MCF 10A (cell line): Measurements from ENCODE around the gene UVSSA. TPM values are rescaled to one million over a fixed set of nuclear protein-coding genes. Genes with fewer than 3 reads are reported as not detected.

Experiments used
- BruUV-seq: library from RNA; stranded (reverse); fragments of 400-500 nt; replicated peaks from 2 replicates; lab custom pipeline; 2021; lab: Mats Ljungman, UMichigan
- CTCF ChIA-PET: fragments of 300-600 bp; sonication (Branson Sonifier 250); formaldehyde crosslinking; extraction: SDS; loops from one replicate; lab custom pipeline; 2021; ENCODE audit warnings: antibody characterized with exemption, inconsistent platforms; lab: Yijun Ruan, JAX
- POLR2A ChIA-PET: fragments of 300-600, 350-650 bp; sonication (Branson Sonifier 250); formaldehyde crosslinking; extraction: SDS; loops from one replicate; lab custom pipeline; 2020; ENCODE audit warnings: antibody characterized with exemption, inconsistent platforms; lab: Yijun Ruan, JAX
- DNase-seq: peaks from one replicate; pipeline ENCODE4 v3.0.0-alpha.2; 2018; ENCODE audit not compliant: unreplicated experiment
- H3K27ac Mint-ChIP-seq: one replicate; pipeline ENCODE4 v1.8.0; 2022; ENCODE audit warnings: mild to moderate bottlenecking, low read depth, mixed read lengths; ENCODE audit not compliant: unreplicated experiment
- H3K27me3 Mint-ChIP-seq: one replicate; pipeline ENCODE4 v1.8.0; 2022; ENCODE audit warnings: mixed read lengths; ENCODE audit not compliant: insufficient read depth, unreplicated experiment
- H3K36me3 Mint-ChIP-seq: one replicate; pipeline ENCODE4 v1.8.0; 2022; ENCODE audit warnings: mild to moderate bottlenecking, moderate library complexity, mixed read lengths; ENCODE audit not compliant: insufficient read depth, unreplicated experiment
- H3K4me1 Mint-ChIP-seq: one replicate; pipeline ENCODE4 v1.8.0; 2022; ENCODE audit warnings: mixed read lengths; ENCODE audit not compliant: insufficient read depth, unreplicated experiment
- H3K4me3 Mint-ChIP-seq: one replicate; pipeline ENCODE4 v1.8.0; 2022; ENCODE audit warnings: mild to moderate bottlenecking, moderate library complexity, mixed read lengths; ENCODE audit not compliant: unreplicated experiment
- H3K9me3 Mint-ChIP-seq: one replicate; pipeline ENCODE4 v1.8.0; 2022; ENCODE audit warnings: mixed read lengths; ENCODE audit not compliant: unreplicated experiment
- intact Hi-C: fragments of 100-400 bp; cut with micrococcal nuclease; formaldehyde crosslinking; loops from 2 replicates; pipeline ENCODE4 v1.14.1; 2022
- total RNA-seq: library from RNA; stranded (reverse); gene quantifications from 2 replicates; pipeline ENCODE4 v1.2.3, GENCODE V29; 2022
- TF ChIP-seq, protein P1 (sequence below): fragments of 200-600 bp; IDR thresholded peaks from one replicate; pipeline ENCODE4 v1.8.0; 2022; ENCODE audit warnings: antibody characterized with exemption, mild to moderate bottlenecking; ENCODE audit not compliant: unreplicated experiment

The UVSSA gene
- total RNA-seq, 1 experiment from 2014 or later, result 43.6 TPM

DNA sequence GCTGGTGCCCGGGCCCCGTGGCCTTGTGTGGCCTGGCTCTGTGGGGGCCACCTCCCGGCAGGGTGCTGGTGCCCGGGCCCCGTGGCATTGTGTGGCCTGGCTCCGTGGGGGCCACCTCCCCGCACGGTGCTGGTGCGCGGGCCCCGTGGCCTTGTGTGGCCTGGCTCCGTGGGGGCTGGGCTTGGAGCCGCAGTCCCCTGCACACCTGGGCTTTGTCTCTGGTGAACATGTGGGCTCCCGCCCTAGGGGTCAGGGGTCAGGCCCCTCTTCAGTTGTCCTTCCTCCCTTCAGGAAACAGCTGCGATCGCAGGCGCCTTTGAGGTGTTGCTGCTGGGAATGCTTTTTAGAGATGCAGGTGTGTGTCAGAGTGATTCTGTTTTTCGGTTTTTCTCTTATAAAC lies 17.2 kb downstream of the UVSSA start:
- ChIA-PET POLR2A (no interaction called here), CTCF (interaction anchor here (1.0 kb wide), 1 partner anchor 10 kb away, joined by 4 read pairs; no protein-coding TSS in a partner anchor)
- TF ChIP-seq, protein P1, sequence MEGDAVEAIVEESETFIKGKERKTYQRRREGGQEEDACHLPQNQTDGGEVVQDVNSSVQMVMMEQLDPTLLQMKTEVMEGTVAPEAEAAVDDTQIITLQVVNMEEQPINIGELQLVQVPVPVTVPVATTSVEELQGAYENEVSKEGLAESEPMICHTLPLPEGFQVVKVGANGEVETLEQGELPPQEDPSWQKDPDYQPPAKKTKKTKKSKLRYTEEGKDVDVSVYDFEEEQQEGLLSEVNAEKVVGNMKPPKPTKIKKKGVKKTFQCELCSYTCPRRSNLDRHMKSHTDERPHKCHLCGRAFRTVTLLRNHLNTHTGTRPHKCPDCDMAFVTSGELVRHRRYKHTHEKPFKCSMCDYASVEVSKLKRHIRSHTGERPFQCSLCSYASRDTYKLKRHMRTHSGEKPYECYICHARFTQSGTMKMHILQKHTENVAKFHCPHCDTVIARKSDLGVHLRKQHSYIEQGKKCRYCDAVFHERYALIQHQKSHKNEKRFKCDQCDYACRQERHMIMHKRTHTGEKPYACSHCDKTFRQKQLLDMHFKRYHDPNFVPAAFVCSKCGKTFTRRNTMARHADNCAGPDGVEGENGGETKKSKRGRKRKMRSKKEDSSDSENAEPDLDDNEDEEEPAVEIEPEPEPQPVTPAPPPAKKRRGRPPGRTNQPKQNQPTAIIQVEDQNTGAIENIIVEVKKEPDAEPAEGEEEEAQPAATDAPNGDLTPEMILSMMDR, result no peak
- BruUV-seq, result no TSS peak
- Mint-ChIP-seq H3K27ac (no peak overlapping the region), H3K36me3 (peaks cover 15% of the 10 kb centered on the region), H3K27me3 (no peaks in the 10 kb centered on the region), H3K9me3 (no peaks in the 10 kb centered on the region), H3K4me1 (no peaks in the 10 kb centered on the region), H3K4me3 (no peak overlapping the region)
- no peak for DNase-seq
- intact Hi-C loops, result no loop called here

DNA sequence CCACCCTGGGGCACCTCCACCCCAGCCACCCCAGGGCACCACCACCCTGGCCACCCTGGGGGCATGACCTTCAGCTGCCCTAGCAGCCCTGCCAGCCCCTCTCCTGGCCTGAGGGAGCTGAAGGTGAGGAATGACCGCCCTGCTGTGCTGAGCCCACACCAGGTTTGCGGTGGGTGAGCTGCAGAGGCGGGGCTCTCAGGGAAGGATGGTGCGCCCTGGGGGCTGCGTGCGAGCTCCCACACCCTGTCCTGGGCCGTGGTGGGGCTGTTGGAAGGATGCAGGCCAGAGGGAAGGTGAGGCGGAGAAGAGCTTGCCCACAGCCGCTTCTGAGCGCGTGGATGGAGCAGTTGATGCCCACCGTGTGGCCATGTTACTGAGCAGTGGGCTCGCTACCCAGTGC lies 17.7 kb downstream of the UVSSA start:
- H3K27me3 Mint-ChIP-seq, result no peaks in the 10 kb centered on the region
- DNase-seq, result no peak
- H3K4me3 Mint-ChIP-seq, result no peak overlapping the region
- H3K36me3 Mint-ChIP-seq, result peaks cover 15% of the 10 kb centered on the region
- TF ChIP-seq, protein P1, result no peak
- ChIA-PET POLR2A (no interaction called here), CTCF (interaction anchor here (1.0 to 1.9 kb wide), 2 partner anchors 9 to 10 kb away, joined by 4 to 10 read pairs; no protein-coding TSS in a partner anchor)
- intact Hi-C loops, result no loop called here
- H3K27ac Mint-ChIP-seq, result no peak overlapping the region
- H3K4me1 Mint-ChIP-seq, result no peaks in the 10 kb centered on the region
- no peaks in the 10 kb centered on the region for H3K9me3 Mint-ChIP-seq
- BruUV-seq, result no TSS peak

DNA sequence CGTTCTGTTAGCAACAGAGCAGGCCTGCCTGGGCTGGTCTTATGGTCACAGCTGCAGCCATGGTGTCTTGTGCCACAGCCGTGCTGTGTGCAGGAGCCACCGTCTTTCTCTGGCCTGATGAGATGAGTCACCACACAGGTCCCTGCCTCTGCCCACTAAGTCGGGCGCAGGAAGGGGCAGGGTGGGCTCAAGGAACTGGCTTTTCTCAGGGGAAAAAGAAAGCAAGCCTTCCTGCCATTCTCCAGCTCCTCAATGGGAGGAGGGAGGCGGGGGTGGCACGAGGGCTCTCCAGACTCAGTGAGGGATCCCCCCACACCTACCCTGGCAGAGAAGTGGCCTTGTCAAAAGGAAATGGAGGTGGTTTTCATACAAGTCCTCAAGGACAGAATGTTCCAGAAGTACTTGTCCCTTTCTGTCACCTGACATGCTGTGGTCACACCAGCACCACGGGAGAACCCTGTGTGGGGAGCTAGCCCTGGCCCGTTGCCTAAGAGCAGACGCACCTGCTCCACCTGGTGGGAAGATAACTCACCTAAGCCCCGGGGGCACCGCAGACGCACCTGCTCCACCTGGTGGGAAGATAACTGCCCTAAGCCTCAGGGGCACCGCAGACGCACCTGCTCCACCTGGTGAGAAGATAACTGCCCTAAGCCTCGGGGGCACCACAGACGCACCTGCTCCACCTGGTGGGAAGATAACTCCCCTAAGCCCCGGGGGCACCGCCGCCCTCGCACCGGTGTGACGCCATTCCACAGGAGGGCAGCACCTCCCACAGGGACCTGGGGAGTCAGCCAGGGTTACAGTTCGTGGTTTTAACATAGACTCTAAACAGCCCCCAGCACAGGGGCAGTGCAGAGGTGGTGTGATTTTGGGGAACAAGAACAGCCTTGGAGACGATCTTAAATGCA lies 18.5 kb downstream of the UVSSA start:
- no peaks in the 10 kb centered on the region for H3K4me1 Mint-ChIP-seq
- intact Hi-C loops, result no loop called here
- DNase-seq, result no peak
- H3K36me3 Mint-ChIP-seq, result peaks cover 21% of the 10 kb centered on the region
- BruUV-seq, result no TSS peak
- no peak overlapping the region for H3K4me3 Mint-ChIP-seq
- ChIA-PET CTCF (interaction anchor here (1.0 to 1.9 kb wide), 2 partner anchors 9 to 11 kb away, joined by 4 to 10 read pairs; no protein-coding TSS in a partner anchor), POLR2A (no interaction called here)
- no peaks in the 10 kb centered on the region for H3K27me3 Mint-ChIP-seq
- H3K27ac Mint-ChIP-seq, result no peak overlapping the region
- TF ChIP-seq, protein P1, result no peak
- no peaks in the 10 kb centered on the region for H3K9me3 Mint-ChIP-seq
